DND-41 (cell line): ENCODE results near the gene RHOU.

ENCODE experiments used
- ATAC-seq: fragments of 200-7000 bp; cut with Tn5 transposase; 3 replicates; pipeline ENCODE4 v1.9.1; 2021; ENCODE audit warnings: low read depth; ENCODE audit not compliant: insufficient read depth
- DNase-seq: peaks from one replicate; pipeline ENCODE4 v3.0.0-alpha.2; 2020
- H2AFZ ChIP-seq: 2 replicates; pipeline ENCODE4 v1.6.0; 2012; ENCODE audit warnings: low read depth, low read length
- H3K27ac ChIP-seq: 2 replicates; pipeline ENCODE4 v1.5.1; 2012; ENCODE audit warnings: low read length, inconsistent platforms
- H3K27me3 ChIP-seq: fragments of 200-600 bp; sonication (generic); 2 replicates; pipeline ENCODE4 v1.6.0; 2012; ENCODE audit warnings: low read length, mild to moderate bottlenecking, inconsistent platforms; ENCODE audit not compliant: insufficient read depth, poor library complexity
- H3K36me3 ChIP-seq: 2 replicates; pipeline ENCODE4 v1.5.1; 2012; ENCODE audit warnings: low read length, inconsistent platforms; ENCODE audit not compliant: insufficient read depth
- H3K4me1 ChIP-seq: 2 replicates; pipeline ENCODE4 v1.5.1; 2012; ENCODE audit warnings: mild to moderate bottlenecking, low read length; ENCODE audit not compliant: insufficient read depth
- H3K4me2 ChIP-seq: 2 replicates; pipeline ENCODE4 v1.6.0; 2012; ENCODE audit warnings: mild to moderate bottlenecking, moderate library complexity, low read length, inconsistent platforms; ENCODE audit not compliant: insufficient read depth
- H3K4me3 ChIP-seq, 2 experiments: fragments of 200-600 bp in 1 of 2; shearing (Covaris generic) in 1 of 2; 2 replicates each; pipeline ENCODE4 v1.5.1; 2012 to 2016; ENCODE audit warnings: inconsistent platforms in 2 of 2, low read length in 2 of 2, mild to moderate bottlenecking in 2 of 2, low read depth in 1 of 2, moderate library complexity in 1 of 2
- H3K79me2 ChIP-seq: 2 replicates; pipeline ENCODE4 v1.6.0; 2012; ENCODE audit warnings: low read length, inconsistent platforms; ENCODE audit not compliant: insufficient read depth
- H3K9ac ChIP-seq: 2 replicates; pipeline ENCODE4 v1.6.0; 2012; ENCODE audit warnings: low read depth, mild to moderate bottlenecking, inconsistent platforms, low read length, moderate library complexity
- H3K9me3 ChIP-seq: 2 replicates; pipeline ENCODE4 v1.5.1; 2012; ENCODE audit warnings: low read length, moderate library complexity, mild to moderate bottlenecking, inconsistent platforms; ENCODE audit not compliant: insufficient read depth, severe bottlenecking
- H4K20me1 ChIP-seq: 2 replicates; pipeline ENCODE4 v1.6.0; 2012; ENCODE audit warnings: low read length; ENCODE audit not compliant: insufficient read depth
- EZH2 ChIP-seq: IDR thresholded peaks from 3 replicates; pipeline ENCODE4 v1.6.1; 2012; ENCODE audit warnings: borderline replicate concordance, low read depth, mild to moderate bottlenecking, moderate library complexity, low read length, inconsistent platforms; ENCODE audit not compliant: severe bottlenecking
- TF ChIP-seq, protein P1 (sequence below): IDR thresholded peaks from 2 replicates; pipeline ENCODE4 v1.5.1; 2012; ENCODE audit warnings: borderline replicate concordance, low read length, moderate library complexity, mild to moderate bottlenecking; ENCODE audit not compliant: poor library complexity, severe bottlenecking; ENCODE audit errors: extremely low read depth

Gene RHOU

DNA sequence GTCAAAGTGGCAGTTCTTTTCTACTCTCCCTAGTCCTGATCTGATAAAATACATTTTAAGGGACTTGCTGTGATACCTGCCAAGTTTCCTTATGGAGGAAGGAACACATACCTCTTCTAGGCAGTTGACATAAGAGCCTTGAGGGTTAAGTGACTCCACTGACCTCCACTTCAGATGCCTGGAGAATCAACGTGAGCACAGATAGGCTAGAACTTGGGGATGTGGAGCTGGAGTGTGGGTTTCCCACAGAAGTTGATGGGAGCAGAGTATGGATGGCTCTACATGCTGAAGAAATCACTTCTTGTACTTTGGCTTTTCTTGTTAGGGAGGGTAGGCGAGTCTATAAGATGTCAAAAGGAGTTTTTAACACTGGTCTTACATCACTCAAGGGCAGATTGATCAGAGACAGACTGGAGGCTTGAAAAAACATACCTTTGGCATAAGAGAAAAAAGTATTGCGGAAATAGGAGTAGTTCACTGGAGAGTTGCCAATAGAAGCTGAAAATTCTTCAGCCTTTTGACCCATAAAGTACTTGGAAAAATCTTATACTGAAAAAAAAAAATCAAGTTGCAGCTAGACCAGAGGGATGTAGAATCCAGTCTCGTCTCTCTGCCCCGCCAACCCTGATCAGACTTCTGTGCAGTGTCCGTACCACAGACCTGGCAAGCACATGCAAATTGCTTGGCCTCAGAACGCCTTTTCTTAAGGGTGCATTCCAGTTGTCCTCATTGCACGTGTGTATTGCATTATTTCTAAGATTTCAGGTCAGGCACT, 5.5 kb downstream of the RHOU start:
- no peaks in the 10 kb centered on the region for H3K36me3 ChIP-seq
- no peak overlapping the region for H3K9ac ChIP-seq
- H4K20me1 ChIP-seq = no peaks in the 10 kb centered on the region
- H3K27ac ChIP-seq = no peak overlapping the region
- H3K9me3 ChIP-seq = no peaks in the 10 kb centered on the region
- H3K4me3 ChIP-seq = no peak overlapping the region
- H3K27me3 ChIP-seq = peaks cover 36% of the 10 kb centered on the region
- TF ChIP-seq, protein P1, sequence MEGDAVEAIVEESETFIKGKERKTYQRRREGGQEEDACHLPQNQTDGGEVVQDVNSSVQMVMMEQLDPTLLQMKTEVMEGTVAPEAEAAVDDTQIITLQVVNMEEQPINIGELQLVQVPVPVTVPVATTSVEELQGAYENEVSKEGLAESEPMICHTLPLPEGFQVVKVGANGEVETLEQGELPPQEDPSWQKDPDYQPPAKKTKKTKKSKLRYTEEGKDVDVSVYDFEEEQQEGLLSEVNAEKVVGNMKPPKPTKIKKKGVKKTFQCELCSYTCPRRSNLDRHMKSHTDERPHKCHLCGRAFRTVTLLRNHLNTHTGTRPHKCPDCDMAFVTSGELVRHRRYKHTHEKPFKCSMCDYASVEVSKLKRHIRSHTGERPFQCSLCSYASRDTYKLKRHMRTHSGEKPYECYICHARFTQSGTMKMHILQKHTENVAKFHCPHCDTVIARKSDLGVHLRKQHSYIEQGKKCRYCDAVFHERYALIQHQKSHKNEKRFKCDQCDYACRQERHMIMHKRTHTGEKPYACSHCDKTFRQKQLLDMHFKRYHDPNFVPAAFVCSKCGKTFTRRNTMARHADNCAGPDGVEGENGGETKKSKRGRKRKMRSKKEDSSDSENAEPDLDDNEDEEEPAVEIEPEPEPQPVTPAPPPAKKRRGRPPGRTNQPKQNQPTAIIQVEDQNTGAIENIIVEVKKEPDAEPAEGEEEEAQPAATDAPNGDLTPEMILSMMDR = no peak
- TF ChIP-seq EZH2 = no peak
- no peak overlapping the region for H2AFZ ChIP-seq
- ATAC-seq = no peak
- no peaks in the 10 kb centered on the region for H3K4me1 ChIP-seq
- no peak overlapping the region for H3K4me2 ChIP-seq
- no peak for DNase-seq
- no peaks in the 10 kb centered on the region for H3K79me2 ChIP-seq

DNA sequence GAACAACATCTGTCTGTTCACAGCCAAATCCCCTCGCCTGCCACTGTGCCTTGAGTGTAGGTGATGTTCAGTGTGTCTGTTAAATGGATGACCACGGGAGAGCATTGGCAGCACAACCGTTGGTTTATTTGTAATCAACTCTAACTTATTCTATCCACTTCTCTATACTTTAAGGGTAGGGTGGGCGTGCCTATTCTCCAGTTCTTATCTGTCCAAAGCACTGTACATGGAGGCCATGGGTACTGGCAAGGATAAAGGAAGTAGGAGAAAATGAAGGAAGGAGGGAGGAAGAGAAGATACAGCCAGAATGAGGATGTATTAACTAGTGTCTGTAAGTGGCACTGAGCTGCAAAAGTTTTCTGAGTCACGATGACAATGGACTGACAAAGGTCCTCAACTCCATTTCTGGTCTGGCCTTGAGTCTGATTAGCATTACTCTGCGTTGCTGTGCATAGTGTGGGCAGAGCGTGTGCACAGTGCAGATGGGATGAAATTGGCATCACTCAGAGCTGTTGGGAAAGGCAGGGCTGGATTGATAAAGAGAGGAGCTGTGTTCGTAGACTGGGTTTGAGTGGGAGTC, 7.1 kb downstream of the RHOU start:
- H3K9me3 ChIP-seq = no peaks in the 10 kb centered on the region
- no peaks in the 10 kb centered on the region for H3K79me2 ChIP-seq
- no peak for DNase-seq
- H2AFZ ChIP-seq = no peak overlapping the region
- no peaks in the 10 kb centered on the region for H3K4me1 ChIP-seq
- TF ChIP-seq EZH2 = no peak
- TF ChIP-seq, protein P1 = no peak
- H3K27ac ChIP-seq = no peak overlapping the region
- no peak overlapping the region for H3K9ac ChIP-seq
- no peak for ATAC-seq
- H3K4me2 ChIP-seq = no peak overlapping the region
- H4K20me1 ChIP-seq = no peaks in the 10 kb centered on the region
- H3K4me3 ChIP-seq = no peak overlapping the region
- peaks cover 22% of the 10 kb centered on the region for H3K27me3 ChIP-seq
- H3K36me3 ChIP-seq = no peaks in the 10 kb centered on the region

- H3K9ac ChIP-seq = no peak overlapping the region
- no peak overlapping the region for H3K27ac ChIP-seq
- DNase-seq (no peak), ATAC-seq (no peak)
- TF ChIP-seq, protein P1 = no peak
- TF ChIP-seq EZH2 = no peak
- peaks cover 19% of the 10 kb centered on the region for H3K27me3 ChIP-seq
- no peak overlapping the region for H3K4me3 ChIP-seq
- H2AFZ ChIP-seq = no peak overlapping the region
- H3K9me3 ChIP-seq = no peaks in the 10 kb centered on the region
- no peaks in the 10 kb centered on the region for H3K79me2 ChIP-seq
- no peaks in the 10 kb centered on the region for H3K36me3 ChIP-seq
- H3K4me1 ChIP-seq = no peaks in the 10 kb centered on the region
- H3K4me2 ChIP-seq = no peak overlapping the region
- no peaks in the 10 kb centered on the region for H4K20me1 ChIP-seq
Observed at GRCh38 chr1:228743405-228743804, 8.1 kb downstream of the RHOU start.
